PC-3 (cell line): Measurements from ENCODE around the gene PODNL1. TPM values are rescaled to one million over a fixed set of nuclear protein-coding genes. Genes with fewer than 3 reads are reported as not detected.

ENCODE experiments used
- ATAC-seq: fragments of 200-7000 bp; cut with Tn5 transposase; 2 replicates; pipeline ENCODE4 v1.9.1; 2020; ENCODE audit warnings: mild to moderate bottlenecking, moderate library complexity
- BruUV-seq: library from RNA; stranded (reverse); fragments of 400-500 nt; replicated peaks from 2 replicates; lab custom pipeline; 2021; lab: Mats Ljungman, UMichigan
- CTCF ChIA-PET: fragments of 300-600 bp; sonication (Branson Sonifier 250); formaldehyde crosslinking; loops from one replicate; lab custom pipeline; 2022; ENCODE audit warnings: antibody characterized with exemption; lab: Charles Lee
- POLR2A ChIA-PET: fragments of 300-600 bp; sonication (Branson Sonifier 250); formaldehyde crosslinking; loops from one replicate; lab custom pipeline; 2022; ENCODE audit warnings: antibody characterized with exemption; ENCODE audit not compliant: unreplicated experiment; lab: Charles Lee
- DNase-seq: peaks from one replicate; pipeline ENCODE4 v3.0.0-alpha.2; 2015
- H2AFZ ChIP-seq: fragments of 300-600 bp; sonication (generic); 2 replicates; pipeline ENCODE4 v1.6.0; 2016; ENCODE audit warnings: antibody characterized with exemption, low read length
- H3F3A ChIP-seq: fragments of 300-600 bp; sonication (generic); one replicate; pipeline ENCODE4 v1.6.0; 2017; ENCODE audit warnings: antibody characterized with exemption, low read length, control low read depth, mild to moderate bottlenecking; ENCODE audit not compliant: unreplicated experiment
- H3K27ac ChIP-seq: fragments of 300-600 bp; sonication (generic); 2 replicates; pipeline ENCODE4 v1.5.1; 2016; ENCODE audit warnings: mild to moderate bottlenecking, low read length
- H3K27me3 ChIP-seq: fragments of 300-600 bp; sonication (generic); 2 replicates; pipeline ENCODE4 v1.6.1; 2016; ENCODE audit warnings: low read length, mixed read lengths
- H3K36me3 ChIP-seq: fragments of 300-600 bp; sonication (generic); 2 replicates; pipeline ENCODE4 v1.6.1; 2016; ENCODE audit warnings: low read depth, mixed run types, low read length, mixed read lengths
- H3K4me1 ChIP-seq: fragments of 300-600 bp; sonication (generic); 2 replicates; pipeline ENCODE4 v1.5.1; 2016; ENCODE audit warnings: low read length; ENCODE audit not compliant: insufficient read depth
- H3K4me2 ChIP-seq: fragments of 300-600 bp; sonication (generic); 2 replicates; pipeline ENCODE4 v1.6.0; 2016; ENCODE audit warnings: low read length
- H3K4me3 ChIP-seq: fragments of 300-600 bp; sonication (generic); 2 replicates; pipeline ENCODE4 v1.5.1; 2016; ENCODE audit warnings: mild to moderate bottlenecking, low read length, mixed read lengths
- H3K79me2 ChIP-seq: fragments of 300-600 bp; sonication (generic); 2 replicates; pipeline ENCODE4 v1.6.1; 2017; ENCODE audit warnings: low read length, mixed read lengths
- H3K9ac ChIP-seq: fragments of 300-600 bp; sonication (generic); 2 replicates; pipeline ENCODE4 v1.6.0; 2016; ENCODE audit warnings: mild to moderate bottlenecking, low read length
- H3K9me2 ChIP-seq: fragments of 300-600 bp; sonication (generic); replicated peaks from 2 replicates; pipeline ENCODE4 v1.6.1; 2016; ENCODE audit warnings: mixed run types, low read length, mixed read lengths
- H3K9me3 ChIP-seq: fragments of 300-600 bp; sonication (generic); 2 replicates; pipeline ENCODE4 v1.6.1; 2016; ENCODE audit warnings: low read length, mixed read lengths
- H4K20me1 ChIP-seq: fragments of 300-600 bp; sonication (generic); 2 replicates; pipeline ENCODE4 v1.6.1; 2016; ENCODE audit warnings: low read length, mixed read lengths
- EZH2 ChIP-seq: fragments of 300-600 bp; sonication (generic); IDR thresholded peaks from one replicate; pipeline ENCODE4 v1.6.1; 2017; ENCODE audit warnings: antibody characterized with exemption, mild to moderate bottlenecking, low read length; ENCODE audit not compliant: unreplicated experiment
- EZH2phosphoT487 ChIP-seq: fragments of 300-600 bp; sonication (generic); IDR thresholded peaks from 2 replicates; pipeline ENCODE4 v1.6.1; 2018; ENCODE audit warnings: mild to moderate bottlenecking, antibody characterized with exemption, low read length, borderline replicate concordance
- intact Hi-C: fragments of 100-400 bp; cut with micrococcal nuclease; formaldehyde crosslinking; loops from 2 replicates; pipeline ENCODE4 v1.9.0; 2023
- total RNA-seq: library from RNA; depleted of rRNA; stranded (reverse); fragments of >200 nt; gene quantifications from 2 replicates; pipeline ENCODE4 v1.2.3, GENCODE V29; 2014
- TF ChIP-seq, protein P1 (sequence below): fragments of 300-600 bp; sonication (generic); conservative IDR thresholded peaks from 2 replicates; pipeline ENCODE4 v1.5.1; 2017; ENCODE audit warnings: antibody characterized with exemption, low read depth, mild to moderate bottlenecking, low read length

PODNL1 gene
- total RNA-seq, 1 experiment from 2014 or later = not detected

DNA sequence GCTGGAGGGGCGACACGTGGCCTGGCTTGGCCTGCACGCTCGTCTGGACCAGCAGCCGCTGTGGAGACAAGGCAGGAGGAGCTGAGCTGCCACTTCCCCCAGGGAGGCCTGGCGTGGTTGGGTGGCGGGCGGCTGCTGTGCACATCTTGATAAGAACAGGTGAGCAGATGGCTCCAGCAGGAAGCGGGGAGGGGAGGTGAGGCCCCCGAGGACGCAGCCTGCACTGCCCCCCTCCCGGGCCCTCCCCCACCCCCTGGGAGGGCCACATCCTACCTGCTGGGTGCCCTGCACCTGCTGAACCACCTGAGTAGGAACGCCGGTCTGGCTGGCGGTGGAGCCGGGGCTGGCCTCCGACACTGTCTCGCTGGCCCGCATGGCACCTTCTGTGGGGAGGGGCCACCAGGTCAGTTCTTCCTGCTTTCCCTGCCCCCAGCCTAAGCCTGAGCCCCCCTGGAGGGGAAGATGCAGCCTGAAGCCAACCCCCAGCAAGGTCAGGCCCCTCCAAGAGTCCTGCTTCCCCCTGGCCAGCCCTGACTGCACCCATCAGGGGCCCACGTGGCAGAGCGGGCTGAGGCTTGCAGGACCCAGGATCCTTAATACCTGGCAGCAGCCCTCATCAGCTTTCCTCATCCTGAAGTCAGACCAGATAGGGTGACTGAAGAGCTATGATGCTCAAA, 45.1 kb upstream of the PODNL1 start:
- Histone ChIP-seq H4K20me1 (no peaks in the 10 kb centered on the region), H2AFZ (no peak overlapping the region), H3K9me3 (no peaks in the 10 kb centered on the region), H3K27me3 (no peaks in the 10 kb centered on the region), H3F3A (no peaks in the 10 kb centered on the region), H3K27ac (no peak overlapping the region), H3K4me1 (no peaks in the 10 kb centered on the region), H3K4me3 (no peak overlapping the region), H3K79me2 (no peaks in the 10 kb centered on the region), H3K4me2 (no peak overlapping the region), H3K36me3 (no peaks in the 10 kb centered on the region; the same call in 1 of the 2 replicates), H3K9ac (no peak overlapping the region), H3K9me2 (no peaks in the 10 kb centered on the region)
- ATAC-seq = no peak
- ChIA-PET CTCF (no interaction called here), POLR2A (no interaction called here)
- intact Hi-C loops = no loop called here
- TF ChIP-seq, protein P1, sequence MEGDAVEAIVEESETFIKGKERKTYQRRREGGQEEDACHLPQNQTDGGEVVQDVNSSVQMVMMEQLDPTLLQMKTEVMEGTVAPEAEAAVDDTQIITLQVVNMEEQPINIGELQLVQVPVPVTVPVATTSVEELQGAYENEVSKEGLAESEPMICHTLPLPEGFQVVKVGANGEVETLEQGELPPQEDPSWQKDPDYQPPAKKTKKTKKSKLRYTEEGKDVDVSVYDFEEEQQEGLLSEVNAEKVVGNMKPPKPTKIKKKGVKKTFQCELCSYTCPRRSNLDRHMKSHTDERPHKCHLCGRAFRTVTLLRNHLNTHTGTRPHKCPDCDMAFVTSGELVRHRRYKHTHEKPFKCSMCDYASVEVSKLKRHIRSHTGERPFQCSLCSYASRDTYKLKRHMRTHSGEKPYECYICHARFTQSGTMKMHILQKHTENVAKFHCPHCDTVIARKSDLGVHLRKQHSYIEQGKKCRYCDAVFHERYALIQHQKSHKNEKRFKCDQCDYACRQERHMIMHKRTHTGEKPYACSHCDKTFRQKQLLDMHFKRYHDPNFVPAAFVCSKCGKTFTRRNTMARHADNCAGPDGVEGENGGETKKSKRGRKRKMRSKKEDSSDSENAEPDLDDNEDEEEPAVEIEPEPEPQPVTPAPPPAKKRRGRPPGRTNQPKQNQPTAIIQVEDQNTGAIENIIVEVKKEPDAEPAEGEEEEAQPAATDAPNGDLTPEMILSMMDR = no peak
- no peak for TF ChIP-seq EZH2phosphoT487
- TF ChIP-seq EZH2 = no peak
- no TSS peak for BruUV-seq
- DNase-seq = no peak

DNA sequence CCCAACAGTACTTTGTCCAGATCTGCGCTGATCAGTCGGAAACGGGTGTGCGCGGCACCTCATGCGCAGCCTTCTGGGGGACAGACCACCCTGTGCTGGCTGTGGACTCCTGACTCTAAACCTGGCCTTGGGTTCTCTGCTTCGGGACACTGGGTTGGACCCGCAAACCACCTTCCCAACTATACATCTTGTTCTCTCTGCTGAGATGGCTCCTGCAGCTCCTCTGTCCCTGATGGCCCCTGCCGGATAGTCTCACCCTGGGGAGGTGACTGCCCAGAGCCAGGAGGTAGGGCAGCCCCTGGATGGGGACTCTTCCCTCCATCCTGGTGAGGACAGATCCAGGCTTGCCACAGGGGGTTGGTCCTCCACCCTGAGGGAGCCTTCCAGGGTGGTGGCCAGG, 44.6 kb upstream of the PODNL1 start:
- no peak overlapping the region for H3K9ac ChIP-seq
- BruUV-seq = no TSS peak
- no peaks in the 10 kb centered on the region for H3K9me2 ChIP-seq
- no peaks in the 10 kb centered on the region for H3K27me3 ChIP-seq
- H3F3A ChIP-seq = no peaks in the 10 kb centered on the region
- no peaks in the 10 kb centered on the region for H3K4me1 ChIP-seq
- no peaks in the 10 kb centered on the region for H4K20me1 ChIP-seq
- TF ChIP-seq, protein P1 = no peak
- no peak for TF ChIP-seq EZH2phosphoT487
- no peak for TF ChIP-seq EZH2
- H3K4me3 ChIP-seq = no peak overlapping the region
- DNase-seq = no peak
- ChIA-PET CTCF (no interaction called here), POLR2A (no interaction called here)
- no peak overlapping the region for H3K4me2 ChIP-seq
- no peaks in the 10 kb centered on the region; the same call in 1 of the 2 replicates for H3K36me3 ChIP-seq
- H2AFZ ChIP-seq = no peak overlapping the region
- no peaks in the 10 kb centered on the region for H3K9me3 ChIP-seq
- ATAC-seq = no peak
- H3K79me2 ChIP-seq = no peaks in the 10 kb centered on the region
- H3K27ac ChIP-seq = no peak overlapping the region
- intact Hi-C loops = no loop called here

DNA sequence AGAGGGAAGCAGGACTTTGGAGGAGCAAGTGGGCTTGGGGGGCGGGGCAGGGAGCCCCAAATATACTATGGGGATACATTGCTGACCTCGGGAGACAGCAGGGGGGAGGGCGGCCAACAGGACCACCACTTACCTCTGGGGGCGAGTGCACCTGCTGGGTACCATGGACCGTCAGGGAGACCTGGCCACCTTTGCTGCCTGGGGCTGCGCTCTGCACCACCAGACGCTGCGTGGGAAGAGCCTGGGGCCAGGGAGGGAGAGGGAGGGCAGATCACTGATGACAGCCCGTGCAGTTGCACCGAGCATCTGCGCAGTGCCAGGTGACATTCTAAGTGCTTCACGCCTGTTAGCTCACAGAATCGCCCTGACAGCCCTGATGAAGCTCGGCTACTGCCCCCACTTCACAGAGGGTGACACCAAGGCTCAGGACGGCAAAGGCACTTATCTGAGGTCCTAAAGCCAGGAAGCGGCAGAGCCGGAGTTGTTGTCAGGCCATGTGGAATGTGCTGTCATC, 43.8 kb upstream of the PODNL1 start:
- BruUV-seq = no TSS peak
- no peaks in the 10 kb centered on the region for H3K4me1 ChIP-seq
- H3K4me3 ChIP-seq = no peak overlapping the region
- DNase-seq = no peak
- ChIA-PET POLR2A (no interaction called here), CTCF (no interaction called here)
- H2AFZ ChIP-seq = no peak overlapping the region
- no peaks in the 10 kb centered on the region; the same call in 1 of the 2 replicates for H3K36me3 ChIP-seq
- H3K27ac ChIP-seq = no peak overlapping the region
- intact Hi-C loops = no loop called here
- TF ChIP-seq, protein P1 = no peak
- TF ChIP-seq EZH2 (no peak), EZH2phosphoT487 (no peak)
- H3K79me2 ChIP-seq = no peaks in the 10 kb centered on the region
- no peak overlapping the region for H3K4me2 ChIP-seq
- no peaks in the 10 kb centered on the region for H3F3A ChIP-seq
- H3K27me3 ChIP-seq = no peaks in the 10 kb centered on the region
- no peak for ATAC-seq
- no peak overlapping the region for H3K9ac ChIP-seq
- no peaks in the 10 kb centered on the region for H3K9me2 ChIP-seq
- no peaks in the 10 kb centered on the region for H3K9me3 ChIP-seq
- no peaks in the 10 kb centered on the region for H4K20me1 ChIP-seq
